HepG2 (cell line): ENCODE results near the gene IRF1. TPM values are rescaled to one million over a fixed set of nuclear protein-coding genes. Genes with fewer than 3 reads are reported as not detected.

ENCODE experiments used
- ATAC-seq: fragments of 200-7000 bp; cut with Tn5 transposase; 3 replicates; pipeline ENCODE4 v1.9.1; 2020; ENCODE audit warnings: mild to moderate bottlenecking, moderate library complexity
- BruUV-seq: library from RNA; stranded (reverse); fragments of 400-500 nt; replicated peaks from 2 replicates; lab custom pipeline; 2021; lab: Mats Ljungman, UMichigan
- CTCF ChIA-PET: fragments of 300-600 bp; formaldehyde crosslinking; extraction: SDS; loops from one replicate; lab custom pipeline; 2021; ENCODE audit warnings: low total read pairs, inconsistent platforms, low intra/inter-chr PET ratio; lab: Yijun Ruan, JAX
- POLR2A ChIA-PET: fragments of 350-600 bp; sonication (Branson Sonifier 250); formaldehyde crosslinking; loops from one replicate; lab custom pipeline; 2020; ENCODE audit warnings: antibody characterized with exemption, inconsistent platforms; lab: Yijun Ruan, JAX
- DNase-seq: peaks from one replicate; pipeline ENCODE4 v3.0.0-alpha.2; 2015; ENCODE audit warnings: low spot score
- FAIRE-seq: peaks from 3 replicates; lab custom pipeline; 2011; peaks lifted over from hg19 to GRCh38; lab: Jason Lieb, UNC
- H2AFZ ChIP-seq: one replicate; pipeline ENCODE4 v1.6.1; 2011; ENCODE audit warnings: low read length, inconsistent platforms
- H3K27ac ChIP-seq: fragments of 300-600 bp; 3 replicates; pipeline ENCODE4 v1.8.0; 2011; ENCODE audit warnings: mixed run types, mild to moderate bottlenecking, mixed read lengths, low read length, inconsistent platforms; ENCODE audit not compliant: insufficient read depth; ENCODE audit errors: extremely low read length
- H3K27me3 ChIP-seq, 2 experiments: fragments of 200-600 bp in 1 of 2; 2 replicates in 1 of 2; 3 replicates in 1 of 2; pipeline versions ENCODE4 v1.6.0 to v1.8.0; 2011; ENCODE audit warnings: low read length in 2 of 2, mild to moderate bottlenecking in 2 of 2, moderate library complexity in 2 of 2, inconsistent platforms in 1 of 2; ENCODE audit not compliant: insufficient read depth in 2 of 2, control insufficient read depth in 1 of 2
- H3K36me3 ChIP-seq, 2 experiments: fragments of 200-600 bp in 1 of 2; replicated peaks in 1 of 2; 2 replicates in 1 of 2; 3 replicates in 1 of 2; pipeline versions ENCODE4 v1.5.1 to v1.8.0; 2011; ENCODE audit warnings: low read length in 2 of 2, inconsistent platforms in 1 of 2; ENCODE audit not compliant: insufficient read depth in 2 of 2, control insufficient read depth in 1 of 2
- H3K4me1 ChIP-seq: 2 replicates; pipeline ENCODE4 v1.5.1; 2012; ENCODE audit warnings: low read length, inconsistent platforms; ENCODE audit not compliant: insufficient read depth
- H3K4me2 ChIP-seq: 2 replicates; pipeline ENCODE4 v1.6.0; 2011; ENCODE audit warnings: low read depth, low read length, inconsistent platforms
- H3K4me3 ChIP-seq, 3 experiments: fragments of 200-600 bp in 1 of 3; sonication (generic), shearing (Covaris generic) in 1 of 3; replicated peaks in 1 of 3; 2 replicates each; pipeline ENCODE4 v1.5.1; 2011 to 2016; ENCODE audit warnings: low read length in 3 of 3, inconsistent platforms in 2 of 3, low read depth in 2 of 3, mild to moderate bottlenecking in 2 of 3, control low read depth in 1 of 3, mixed read lengths in 1 of 3; ENCODE audit not compliant: insufficient read depth in 1 of 3
- H3K79me2 ChIP-seq: one replicate; pipeline ENCODE4 v1.6.1; 2011; ENCODE audit warnings: low read length, inconsistent platforms; ENCODE audit not compliant: insufficient read depth
- H3K9ac ChIP-seq: 2 replicates; pipeline ENCODE4 v1.6.0; 2011; ENCODE audit warnings: mild to moderate bottlenecking, low read depth, low read length, inconsistent platforms; ENCODE audit not compliant: insufficient read depth
- H3K9me3 ChIP-seq: 2 replicates; pipeline ENCODE4 v1.5.1; 2012; ENCODE audit warnings: mild to moderate bottlenecking, low read length
- H4K20me1 ChIP-seq: 2 replicates; pipeline ENCODE4 v1.6.0; 2011; ENCODE audit warnings: inconsistent platforms, mild to moderate bottlenecking, low read length, moderate library complexity; ENCODE audit not compliant: insufficient read depth
- ARHGAP35 ChIP-seq: sonication (generic); formaldehyde crosslinking; IDR thresholded peaks from 2 replicates; pipeline ENCODE4 v1.9.0; 2022; ENCODE audit warnings: mild to moderate bottlenecking, inconsistent platforms, moderate library complexity, missing genetic modification reagents, borderline replicate concordance
- KMT2B ChIP-seq: IDR thresholded peaks from 2 replicates; pipeline ENCODE4 v1.6.1; 2016; ENCODE audit warnings: missing genetic modification reagents, missing compliant biosample characterization
- NFKB2 ChIP-seq: sonication (generic); formaldehyde crosslinking; IDR thresholded peaks from 2 replicates; pipeline ENCODE4 v1.4.0; 2020; ENCODE audit warnings: missing genetic modification reagents, borderline replicate concordance
- RFX1 ChIP-seq: fragments of 450-650 bp; IDR thresholded peaks from 2 replicates; pipeline ENCODE4 v1.6.1; 2017
- SOX13 ChIP-seq, 3 experiments: fragments of 450-650 bp in 1 of 3; sonication (generic) in 1 of 3; formaldehyde crosslinking in 1 of 3; IDR thresholded peaks in 2 of 3; conservative IDR thresholded peaks in 1 of 3; 2 replicates each; pipeline versions ENCODE4 v1.5.0 to v1.6.1; 2016 to 2020; ENCODE audit warnings: antibody characterized with exemption in 1 of 3, mild to moderate bottlenecking in 1 of 3, missing compliant biosample characterization in 1 of 3, missing genetic modification reagents in 1 of 3, moderate library complexity in 1 of 3
- ZNF747 ChIP-seq: sonication (generic); formaldehyde crosslinking; IDR thresholded peaks from 2 replicates; pipeline ENCODE4 v1.8.1; 2023; ENCODE audit warnings: missing genetic modification reagents, mild to moderate bottlenecking, borderline replicate concordance
- ZNF839 ChIP-seq: sonication (generic); formaldehyde crosslinking; IDR thresholded peaks from 2 replicates; pipeline ENCODE4 v1.4.0; 2020; ENCODE audit warnings: missing genetic modification reagents, mild to moderate bottlenecking, borderline replicate concordance
- ZSCAN25 ChIP-seq: sonication (generic); formaldehyde crosslinking; IDR thresholded peaks from 2 replicates; pipeline ENCODE4 v1.8.0; 2022; ENCODE audit warnings: mild to moderate bottlenecking, missing genetic modification reagents
- WGBS: methylation state at CpG from one replicate; pipeline ENCODE4 v1.1.6; 2017; ENCODE audit warnings: low lambda C conversion rate; 5-methylcytosine and 5-hydroxymethylcytosine counted together
- in situ Hi-C: cut with HindIII; loops from 2 replicates; pipeline ENCODE4 v1.10.0; 2017; ENCODE audit warnings: low pct_unique_long_range_greater_than_20kb; ENCODE audit not compliant: extremely low pct_ligation_motif_present
- intact Hi-C: fragments of 100-400 bp; cut with micrococcal nuclease; formaldehyde crosslinking; loops from one replicate; pipeline ENCODE4 v1.10.0; 2022; ENCODE audit not compliant: unreplicated experiment
- polyA plus RNA-seq, 8 experiments: library from polyadenylated mRNA; depleted of rRNA in 3 of 8; stranded (reverse) in 7 of 8; unstranded in 1 of 8; fragments of >200 nt; fragmentation: Illumina TruSeq in 4 of 8; extraction: Trizol in 4 of 8; gene quantifications; 2 replicates each; pipeline versions ENCODE4 v1.2.1 to v1.2.3, GENCODE V29; 2011 to 2016; ENCODE audit warnings: low read depth in 4 of 8, missing spikeins in 1 of 8, mixed read lengths in 1 of 8; ENCODE audit not compliant: insufficient read depth in 1 of 8
- total RNA-seq, 5 experiments: library from RNA; depleted of rRNA; stranded (reverse); fragments of >200 nt; fragmentation: Illumina TruSeq; extraction: Trizol; gene quantifications; 2 replicates each; pipeline ENCODE4 v1.2.3, GENCODE V29; 2016; ENCODE audit warnings: low read depth in 1 of 5
- TF ChIP-seq, protein P1 (sequence below): sonication (generic); formaldehyde crosslinking; conservative IDR thresholded peaks from 2 replicates; pipeline ENCODE4 v1.4.0; 2020; ENCODE audit warnings: missing genetic modification reagents
- TF ChIP-seq, protein P2 (sequence below): sonication (generic); formaldehyde crosslinking; IDR thresholded peaks from 2 replicates; pipeline ENCODE4 v1.4.0; 2020; ENCODE audit warnings: missing genetic modification reagents

The IRF1 gene
- total and polyA plus RNA-seq, 2 of the 13 experiments (the other 11 are each of a cell fraction or from before 2014, with no cell fraction given): 4.1 to 8.8 TPM

DNA sequence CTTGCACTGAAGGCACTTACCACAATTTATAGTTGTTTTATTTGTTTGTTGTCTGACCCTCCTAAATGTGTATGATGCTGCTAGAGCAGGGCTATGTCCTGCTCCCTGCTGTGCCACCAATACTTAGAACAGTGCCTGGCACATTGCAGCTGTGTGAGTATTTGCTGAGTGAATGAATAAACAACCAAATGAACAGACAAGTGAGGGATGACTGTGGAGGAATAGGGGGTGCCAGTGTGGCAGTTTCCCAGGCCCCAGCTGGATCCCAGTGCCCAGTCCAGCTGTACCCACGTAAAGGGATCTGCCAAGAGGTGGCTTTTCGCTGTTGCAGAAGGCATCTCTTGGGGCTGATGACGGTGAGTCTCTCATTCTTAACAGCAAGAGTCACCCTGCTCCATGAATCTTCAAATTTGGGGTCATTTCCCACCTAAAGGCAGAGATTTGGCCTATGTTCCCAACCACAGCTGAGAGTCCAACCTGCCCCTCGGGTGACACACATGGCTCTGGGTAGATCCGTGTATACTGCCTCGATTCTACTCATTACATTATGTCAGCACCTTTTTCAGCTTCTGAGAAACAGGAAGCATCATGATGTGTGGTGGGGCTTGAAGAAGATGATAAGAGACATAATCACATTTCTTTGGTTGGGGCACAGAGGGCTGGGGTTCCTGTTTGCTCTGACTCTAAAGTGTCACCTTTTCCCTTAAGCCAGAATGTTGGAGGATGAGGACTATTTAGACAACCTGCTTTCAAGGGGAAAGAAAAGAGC lies 38.5 kb upstream of the IRF1 start:
- no peaks in the 10 kb centered on the region for H3K27me3 ChIP-seq
- ChIA-PET POLR2A (interaction anchor here (1.4 kb wide), 1 partner anchor 28 kb away, joined by 3 read pairs; the partner anchor contains the start of gene RAD50), CTCF (no interaction called here)
- ATAC-seq: no peak
- H3K4me3 ChIP-seq: no peak overlapping the region
- in situ Hi-C loops: no loop called here
- H3K4me2 ChIP-seq: no peak overlapping the region
- WGBS: 23% methylated on average over 5 of the region's 6 CpGs
- H2AFZ ChIP-seq: no peak overlapping the region
- no peak overlapping the region for H3K9ac ChIP-seq
- no peaks in the 10 kb centered on the region for H4K20me1 ChIP-seq
- no peaks in the 10 kb centered on the region for H3K36me3 ChIP-seq
- H3K9me3 ChIP-seq: no peaks in the 10 kb centered on the region
- H3K4me1 ChIP-seq: peaks cover 14% of the 10 kb centered on the region
- no peak for DNase-seq
- TF ChIP-seq, protein P1, sequence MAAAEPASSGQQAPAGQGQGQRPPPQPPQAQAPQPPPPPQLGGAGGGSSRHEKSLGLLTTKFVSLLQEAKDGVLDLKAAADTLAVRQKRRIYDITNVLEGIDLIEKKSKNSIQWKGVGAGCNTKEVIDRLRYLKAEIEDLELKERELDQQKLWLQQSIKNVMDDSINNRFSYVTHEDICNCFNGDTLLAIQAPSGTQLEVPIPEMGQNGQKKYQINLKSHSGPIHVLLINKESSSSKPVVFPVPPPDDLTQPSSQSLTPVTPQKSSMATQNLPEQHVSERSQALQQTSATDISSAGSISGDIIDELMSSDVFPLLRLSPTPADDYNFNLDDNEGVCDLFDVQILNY (CRISPR knock-in tag): no peak
- no peak for TF ChIP-seq ARHGAP35
- no peak for TF ChIP-seq ZNF839
- TF ChIP-seq ZSCAN25 (CRISPR knock-in tag): no peak
- TF ChIP-seq RFX1: no peak
- TF ChIP-seq ZNF747 (CRISPR knock-in tag): no peak
- no peak for TF ChIP-seq SOX13 (IDR thresholded peaks at IDR 0.05)
- no peak for TF ChIP-seq SOX13 (CRISPR knock-in tag; conservative IDR thresholded peaks at IDR 0.05 in 1 of 2, IDR thresholded peaks at IDR 0.05 in 1 of 2)
- no peak for TF ChIP-seq KMT2B (CRISPR knock-in tag)
- TF ChIP-seq NFKB2: no peak
- TF ChIP-seq, protein P2, sequence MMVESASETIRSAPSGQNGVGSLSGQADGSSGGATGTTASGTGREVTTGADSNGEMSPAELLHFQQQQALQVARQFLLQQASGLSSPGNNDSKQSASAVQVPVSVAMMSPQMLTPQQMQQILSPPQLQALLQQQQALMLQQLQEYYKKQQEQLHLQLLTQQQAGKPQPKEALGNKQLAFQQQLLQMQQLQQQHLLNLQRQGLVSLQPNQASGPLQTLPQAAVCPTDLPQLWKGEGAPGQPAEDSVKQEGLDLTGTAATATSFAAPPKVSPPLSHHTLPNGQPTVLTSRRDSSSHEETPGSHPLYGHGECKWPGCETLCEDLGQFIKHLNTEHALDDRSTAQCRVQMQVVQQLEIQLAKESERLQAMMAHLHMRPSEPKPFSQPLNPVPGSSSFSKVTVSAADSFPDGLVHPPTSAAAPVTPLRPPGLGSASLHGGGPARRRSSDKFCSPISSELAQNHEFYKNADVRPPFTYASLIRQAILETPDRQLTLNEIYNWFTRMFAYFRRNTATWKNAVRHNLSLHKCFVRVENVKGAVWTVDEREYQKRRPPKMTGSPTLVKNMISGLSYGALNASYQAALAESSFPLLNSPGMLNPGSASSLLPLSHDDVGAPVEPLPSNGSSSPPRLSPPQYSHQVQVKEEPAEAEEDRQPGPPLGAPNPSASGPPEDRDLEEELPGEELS (CRISPR knock-in tag): no peak
- no peak overlapping the region for H3K27ac ChIP-seq
- BruUV-seq: no TSS peak
- intact Hi-C loops: loop anchor here (5.0 to 10.0 kb wide), 3 partner anchors 58 to 356 kb away; no protein-coding TSS in a partner anchor
- no peaks in the 10 kb centered on the region for H3K79me2 ChIP-seq
- FAIRE-seq: no peak
